HTR-8/SVneo (cell line): Measurements from ENCODE around the gene AKNA.

Experiments
- DNase-seq: peaks from one replicate; pipeline ENCODE4 v3.0.0; 2011; ENCODE audit warnings: low spot score, mixed read lengths; ENCODE audit not compliant: insufficient read length
- FAIRE-seq: peaks from 2 replicates; lab custom pipeline; 2011; peaks lifted over from hg19 to GRCh38; lab: Jason Lieb, UNC

The AKNA gene

GRCh38 chr9:114366334-114367128, 21.3 kb downstream of the AKNA start:
- FAIRE-seq (no peak), DNase-seq (peak; percentile 41)

- FAIRE-seq (no peak), DNase-seq (no peak)
Observed at GRCh38 chr9:114365194-114365593, 22.6 kb downstream of the AKNA start.

DNA sequence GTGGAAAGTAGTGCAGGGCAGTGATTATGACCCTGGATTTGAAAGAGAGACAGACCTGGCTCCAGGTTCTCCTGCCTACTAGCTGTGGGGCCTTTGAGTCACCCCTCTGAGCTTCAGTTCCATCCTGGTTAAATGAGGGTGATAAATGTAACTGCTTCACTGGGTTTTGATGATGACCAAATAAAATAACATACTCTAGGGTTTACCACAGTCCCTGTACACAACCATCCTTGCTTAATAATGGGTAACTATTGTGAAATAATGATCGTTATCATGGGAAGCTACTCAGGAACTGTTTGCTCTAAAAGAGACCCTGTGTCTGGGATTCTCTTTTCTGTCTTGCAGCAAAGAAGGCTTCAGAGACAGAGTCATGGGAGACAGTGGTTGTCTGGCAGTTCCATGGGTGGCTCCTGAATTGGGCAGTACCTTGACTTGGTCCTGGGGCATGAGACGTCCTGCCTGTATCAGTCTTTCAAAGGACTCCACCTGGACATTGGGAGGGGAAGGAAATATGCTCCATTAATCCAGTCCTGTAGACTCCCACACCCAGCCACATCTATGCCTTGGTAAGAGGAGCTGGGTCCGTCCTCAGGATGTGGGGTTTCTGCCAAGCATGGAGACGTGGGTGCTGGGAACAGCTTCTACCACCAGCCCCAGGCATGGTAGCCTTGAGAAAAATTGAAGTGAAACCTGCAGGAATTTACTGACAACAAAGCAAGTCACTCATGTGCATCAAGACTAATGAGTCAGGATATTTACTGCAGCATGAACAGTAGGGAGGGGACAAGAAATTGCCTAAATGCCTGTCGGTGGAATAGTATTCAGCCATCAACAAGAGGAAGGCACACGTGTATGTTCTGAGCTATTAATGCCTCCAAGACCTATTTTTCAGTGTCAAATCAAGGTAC, 23.4 kb downstream of the AKNA start:
- DNase-seq (peak; percentile 48), FAIRE-seq (no peak)

DNA sequence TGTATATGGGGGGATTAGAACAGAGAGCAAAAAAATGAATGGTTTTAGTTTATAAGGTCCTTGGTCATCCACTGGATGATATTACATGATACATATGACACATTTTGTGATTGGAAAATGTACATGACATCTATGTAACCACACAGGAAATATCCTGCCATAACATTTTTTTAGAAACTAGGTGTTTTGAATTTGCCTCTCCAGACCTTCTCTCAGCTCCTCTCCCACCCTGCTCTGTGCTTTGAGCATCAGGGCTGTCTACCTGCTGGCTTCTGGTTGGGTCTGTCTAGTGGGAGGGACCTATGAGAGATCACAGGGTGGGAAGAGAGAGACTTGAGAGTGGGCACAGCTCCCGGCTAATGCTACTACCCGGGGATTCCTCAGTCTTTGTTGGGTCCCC, 24.4 kb downstream of the AKNA start:
- DNase-seq (no peak), FAIRE-seq (no peak)

- FAIRE-seq (no peak), DNase-seq (no peak)
Observed at GRCh38 chr9:114362394-114362793, 25.4 kb downstream of the AKNA start.

DNA sequence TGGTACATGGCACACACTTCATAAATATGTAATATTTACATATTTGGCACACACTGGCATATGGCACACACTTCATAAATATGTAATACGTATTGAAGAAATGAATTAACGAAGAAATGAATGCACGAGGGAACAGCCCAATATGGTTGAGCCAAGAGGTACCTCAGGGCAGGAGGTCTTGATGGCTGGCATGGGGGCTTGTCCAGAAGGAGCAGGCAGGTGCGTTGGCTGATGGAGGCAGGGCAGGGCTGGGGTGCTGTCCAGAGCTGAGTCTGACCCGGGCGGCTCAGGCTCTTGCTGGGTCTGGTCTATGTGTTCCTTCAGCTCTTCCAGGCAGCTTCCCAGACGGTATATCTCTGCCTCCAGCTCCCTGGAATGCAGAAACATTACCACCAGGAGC, 26.2 kb downstream of the AKNA start:
- DNase-seq (no peak), FAIRE-seq (no peak)

DNA sequence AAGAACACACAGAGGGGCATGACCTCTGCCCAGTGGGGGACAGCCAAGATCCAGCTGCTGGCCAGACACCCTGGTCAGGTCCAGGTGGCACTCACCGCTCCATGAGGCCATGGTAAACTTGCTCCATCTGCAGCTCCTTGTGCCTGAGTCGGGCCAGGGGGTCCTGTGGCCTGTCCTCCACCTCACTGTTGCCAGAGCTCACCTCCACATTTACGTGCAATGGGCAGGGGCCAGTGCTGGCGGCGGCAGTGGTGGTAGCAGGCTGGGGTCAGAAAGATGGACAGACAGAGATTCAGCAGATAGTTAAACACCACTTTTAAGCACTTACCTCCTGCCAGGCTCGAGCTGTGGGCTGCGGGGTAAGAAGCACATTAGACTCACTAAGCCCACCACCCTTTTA, 28.0 kb downstream of the AKNA start:
- no peak for FAIRE-seq
- DNase-seq: no peak

- DNase-seq (no peak), FAIRE-seq (no peak)
Observed at GRCh38 chr9:114357911-114358328, 29.9 kb downstream of the AKNA start.

- DNase-seq (no peak), FAIRE-seq (no peak)
Observed at GRCh38 chr9:114357360-114357759, 30.4 kb downstream of the AKNA start.

- FAIRE-seq: no peak
Observed at GRCh38 chr9:114356792-114357191, 31.0 kb downstream of the AKNA start.

GRCh38 chr9:114355821-114356220, 32.0 kb downstream of the AKNA start:
- FAIRE-seq: no peak
- no peak for DNase-seq

More at GRCh38 chr9:114356792-114357191, 31.0 kb downstream of the AKNA start:
- no peak for DNase-seq

DNA sequence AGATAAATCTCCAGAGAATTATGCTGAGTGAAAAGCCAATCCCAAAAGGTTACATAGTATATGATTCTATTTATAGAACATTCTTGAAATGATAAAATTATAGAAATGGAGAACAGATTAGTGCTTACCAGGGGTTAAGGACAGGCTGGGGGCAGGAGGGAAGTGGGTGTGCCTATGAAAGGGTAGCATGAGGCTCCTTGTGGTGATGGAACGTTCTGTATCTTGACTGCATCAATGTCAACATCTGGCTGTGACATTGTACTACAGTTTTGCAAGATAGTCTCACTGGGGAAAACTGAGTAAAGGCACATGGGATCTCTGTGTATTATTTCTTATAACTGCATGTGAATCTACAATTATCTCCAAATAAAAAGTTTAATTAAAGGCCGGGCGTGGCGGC, 35.9 kb downstream of the AKNA start:
- no peak for FAIRE-seq

GRCh38 chr9:114350636-114351401, 37.0 kb downstream of the AKNA start:
- FAIRE-seq: no peak
- no peak for DNase-seq

More for the DNA sequence above, 35.9 kb downstream of the AKNA start:
- DNase-seq: no peak

- FAIRE-seq: no peak
Observed at GRCh38 chr9:114349713-114350480, 37.9 kb downstream of the AKNA start.

GRCh38 chr9:114348906-114349482, 38.8 kb downstream of the AKNA start:
- peak; percentile 86 for DNase-seq
- FAIRE-seq: peak; percentile 42

More at GRCh38 chr9:114349713-114350480, 37.9 kb downstream of the AKNA start:
- DNase-seq: no peak

- no peak for FAIRE-seq
- no peak for DNase-seq
Observed at GRCh38 chr9:114348261-114348905, 39.4 kb downstream of the AKNA start.

GRCh38 chr9:114347675-114348074, 40.1 kb downstream of the AKNA start:
- no peak for FAIRE-seq

GRCh38 chr9:114346146-114346545, 41.6 kb downstream of the AKNA start:
- DNase-seq: no peak
- no peak for FAIRE-seq

More at GRCh38 chr9:114347675-114348074, 40.1 kb downstream of the AKNA start:
- DNase-seq: no peak
